Measurements from ENCODE around the gene MORC1.

The MORC1 gene

DNA sequence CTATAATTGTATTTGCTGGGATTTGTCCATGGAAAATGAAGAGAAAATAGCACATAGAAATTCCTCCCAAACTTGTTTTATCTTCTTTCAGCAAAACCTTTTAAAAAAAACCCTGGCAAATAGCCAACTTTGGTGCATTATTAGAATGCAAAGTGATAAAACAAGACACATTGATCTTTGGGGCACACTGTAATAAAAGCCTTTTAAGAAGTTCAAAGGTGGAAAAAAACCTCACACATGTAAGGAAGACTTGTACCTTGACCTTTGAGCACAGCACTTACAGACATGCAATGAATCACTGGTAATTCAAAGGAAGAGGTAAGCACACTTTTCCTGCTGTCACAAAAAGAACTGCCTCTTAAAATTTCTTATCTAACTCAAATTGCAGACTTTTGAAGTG lies 8.0 kb upstream of the MORC1 start:
- ATAC-seq (ENCODE audit: insufficient read depth, low read depth) (no peak), DNase-seq (no peak)
- Histone ChIP-seq H3K9ac (ENCODE audit: low read depth, low read length) (no peak overlapping the region), H3K27me3 (ENCODE audit: insufficient read depth, low read length, poor library complexity) (no peaks in the 10 kb centered on the region), H2AFZ (ENCODE audit: low read depth, low read length) (no peak overlapping the region), H3K9me3 (ENCODE audit: insufficient read depth, low read length, severe bottlenecking) (no peaks in the 10 kb centered on the region), H3K4me1 (ENCODE audit: insufficient read depth, low read length) (no peaks in the 10 kb centered on the region), H3K4me3 (ENCODE audit: low read depth in 1 of 2, low read length in 2 of 2) (no peak overlapping the region), H3K4me2 (ENCODE audit: insufficient read depth, low read length) (no peak overlapping the region), H3K27ac (ENCODE audit: low read length) (no peak overlapping the region), H4K20me1 (ENCODE audit: insufficient read depth, low read length) (no peaks in the 10 kb centered on the region), H3K79me2 (ENCODE audit: insufficient read depth, low read length) (no peaks in the 10 kb centered on the region), H3K36me3 (ENCODE audit: insufficient read depth, low read length) (no peaks in the 10 kb centered on the region)
- TF ChIP-seq, protein P1, sequence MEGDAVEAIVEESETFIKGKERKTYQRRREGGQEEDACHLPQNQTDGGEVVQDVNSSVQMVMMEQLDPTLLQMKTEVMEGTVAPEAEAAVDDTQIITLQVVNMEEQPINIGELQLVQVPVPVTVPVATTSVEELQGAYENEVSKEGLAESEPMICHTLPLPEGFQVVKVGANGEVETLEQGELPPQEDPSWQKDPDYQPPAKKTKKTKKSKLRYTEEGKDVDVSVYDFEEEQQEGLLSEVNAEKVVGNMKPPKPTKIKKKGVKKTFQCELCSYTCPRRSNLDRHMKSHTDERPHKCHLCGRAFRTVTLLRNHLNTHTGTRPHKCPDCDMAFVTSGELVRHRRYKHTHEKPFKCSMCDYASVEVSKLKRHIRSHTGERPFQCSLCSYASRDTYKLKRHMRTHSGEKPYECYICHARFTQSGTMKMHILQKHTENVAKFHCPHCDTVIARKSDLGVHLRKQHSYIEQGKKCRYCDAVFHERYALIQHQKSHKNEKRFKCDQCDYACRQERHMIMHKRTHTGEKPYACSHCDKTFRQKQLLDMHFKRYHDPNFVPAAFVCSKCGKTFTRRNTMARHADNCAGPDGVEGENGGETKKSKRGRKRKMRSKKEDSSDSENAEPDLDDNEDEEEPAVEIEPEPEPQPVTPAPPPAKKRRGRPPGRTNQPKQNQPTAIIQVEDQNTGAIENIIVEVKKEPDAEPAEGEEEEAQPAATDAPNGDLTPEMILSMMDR (IDR thresholded peaks at IDR 0.05; ENCODE audit: borderline replicate concordance, extremely low read depth, low read length, poor library complexity, severe bottlenecking): no peak
- TF ChIP-seq EZH2 (IDR thresholded peaks at IDR 0.05; ENCODE audit: borderline replicate concordance, low read depth, low read length, severe bottlenecking): no peak

DNA sequence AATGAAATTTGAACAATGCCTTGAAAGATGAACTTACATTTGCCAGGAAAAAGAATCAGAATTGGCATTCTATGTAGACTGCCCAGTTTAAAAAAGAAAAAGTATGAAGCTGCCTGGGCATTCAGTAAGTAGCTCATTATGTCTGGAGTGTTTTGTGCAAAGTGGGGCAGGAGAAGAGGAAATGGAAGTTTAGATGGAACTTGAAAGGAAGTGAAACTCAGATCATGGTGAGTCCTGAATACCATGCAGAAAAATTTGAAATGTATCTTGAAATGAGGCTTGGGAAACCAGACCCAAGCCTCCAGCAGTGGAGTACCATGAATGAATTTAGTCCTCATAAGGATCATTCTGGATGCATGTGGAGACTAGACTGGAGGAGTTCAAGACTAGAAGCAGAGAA lies 4.8 kb upstream of the MORC1 start:
- DNase-seq (no peak), ATAC-seq (ENCODE audit: insufficient read depth, low read depth) (no peak)
- Histone ChIP-seq H3K36me3 (ENCODE audit: insufficient read depth, low read length) (no peaks in the 10 kb centered on the region), H3K4me2 (ENCODE audit: insufficient read depth, low read length) (no peak overlapping the region), H4K20me1 (ENCODE audit: insufficient read depth, low read length) (no peaks in the 10 kb centered on the region), H3K27me3 (ENCODE audit: insufficient read depth, low read length, poor library complexity) (no peaks in the 10 kb centered on the region), H3K4me1 (ENCODE audit: insufficient read depth, low read length) (no peaks in the 10 kb centered on the region), H3K27ac (ENCODE audit: low read length) (no peak overlapping the region), H3K79me2 (ENCODE audit: insufficient read depth, low read length) (no peaks in the 10 kb centered on the region), H3K4me3 (ENCODE audit: low read depth in 1 of 2, low read length in 2 of 2) (no peak overlapping the region), H3K9ac (ENCODE audit: low read depth, low read length) (no peak overlapping the region), H2AFZ (ENCODE audit: low read depth, low read length) (no peak overlapping the region; the same call in 1 of the 2 replicates), H3K9me3 (ENCODE audit: insufficient read depth, low read length, severe bottlenecking) (no peaks in the 10 kb centered on the region)
- TF ChIP-seq, protein P1 (IDR thresholded peaks at IDR 0.05; ENCODE audit: borderline replicate concordance, extremely low read depth, low read length, poor library complexity, severe bottlenecking): no peak
- no peak for TF ChIP-seq EZH2 (IDR thresholded peaks at IDR 0.05; ENCODE audit: borderline replicate concordance, low read depth, low read length, severe bottlenecking)

DNA sequence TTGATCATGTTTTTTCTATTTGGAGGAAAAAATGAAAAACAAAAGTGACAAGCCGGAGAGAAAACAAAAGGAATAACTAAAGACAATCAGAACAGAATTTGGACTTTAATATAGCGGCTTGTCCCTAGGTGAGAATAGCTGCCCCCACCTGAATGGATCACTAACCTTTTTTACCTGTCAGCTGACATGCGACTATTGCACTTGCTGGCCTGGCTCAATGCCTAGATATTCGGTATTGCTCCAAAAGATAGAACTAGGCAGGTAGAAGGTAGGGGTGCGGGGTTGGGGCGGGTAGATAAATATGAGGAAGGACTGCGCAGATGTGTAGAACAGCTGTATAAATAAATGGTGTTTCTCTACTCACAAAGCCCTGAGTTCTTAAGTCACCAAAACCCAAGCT lies 650 bp upstream of the MORC1 start:
- ATAC-seq (ENCODE audit: insufficient read depth, low read depth) (no peak), DNase-seq (no peak)
- H2AFZ ChIP-seq (ENCODE audit: low read depth, low read length): no peak overlapping the region
- H3K27ac ChIP-seq (ENCODE audit: low read length): no peak overlapping the region
- no peaks in the 10 kb centered on the region for H4K20me1 ChIP-seq (ENCODE audit: insufficient read depth, low read length)
- H3K4me2 ChIP-seq (ENCODE audit: insufficient read depth, low read length): no peak overlapping the region
- no peaks in the 10 kb centered on the region for H3K9me3 ChIP-seq (ENCODE audit: insufficient read depth, low read length, severe bottlenecking)
- H3K27me3 ChIP-seq (ENCODE audit: insufficient read depth, low read length, poor library complexity): no peaks in the 10 kb centered on the region
- no peak overlapping the region for H3K4me3 ChIP-seq (ENCODE audit: low read depth in 1 of 2, low read length in 2 of 2)
- H3K36me3 ChIP-seq (ENCODE audit: insufficient read depth, low read length): no peaks in the 10 kb centered on the region
- TF ChIP-seq, protein P1 (IDR thresholded peaks at IDR 0.05; ENCODE audit: borderline replicate concordance, extremely low read depth, low read length, poor library complexity, severe bottlenecking): no peak
- no peak for TF ChIP-seq EZH2 (IDR thresholded peaks at IDR 0.05; ENCODE audit: borderline replicate concordance, low read depth, low read length, severe bottlenecking)
- H3K79me2 ChIP-seq (ENCODE audit: insufficient read depth, low read length): no peaks in the 10 kb centered on the region
- H3K4me1 ChIP-seq (ENCODE audit: insufficient read depth, low read length): no peaks in the 10 kb centered on the region
- H3K9ac ChIP-seq (ENCODE audit: low read depth, low read length): no peak overlapping the region

DNA sequence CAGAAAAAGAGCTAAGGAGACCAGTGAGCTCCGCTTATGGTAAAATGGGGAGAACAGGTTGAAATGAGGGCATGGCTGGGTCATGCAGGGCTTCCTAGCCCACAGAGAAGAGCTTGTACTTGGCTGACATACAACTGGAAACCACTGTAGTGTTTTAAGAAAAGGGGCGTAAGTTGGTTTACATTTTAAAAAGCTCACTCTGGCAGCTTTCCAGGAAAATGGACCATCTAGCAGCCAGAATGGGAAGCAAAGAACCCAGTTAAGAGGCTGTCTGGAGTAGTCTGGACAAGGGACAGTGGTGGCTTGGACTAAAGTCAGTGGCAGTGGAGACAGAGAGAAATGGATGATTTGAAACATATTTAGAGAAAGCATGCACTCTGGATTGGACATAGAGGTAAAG lies 1.9 kb downstream of the MORC1 start:
- H3K9ac ChIP-seq (ENCODE audit: low read depth, low read length): no peak overlapping the region
- H3K9me3 ChIP-seq (ENCODE audit: insufficient read depth, low read length, severe bottlenecking): no peaks in the 10 kb centered on the region
- no peak overlapping the region for H3K4me2 ChIP-seq (ENCODE audit: insufficient read depth, low read length)
- no peaks in the 10 kb centered on the region for H3K27me3 ChIP-seq (ENCODE audit: insufficient read depth, low read length, poor library complexity)
- no peaks in the 10 kb centered on the region for H3K79me2 ChIP-seq (ENCODE audit: insufficient read depth, low read length)
- TF ChIP-seq, protein P1 (IDR thresholded peaks at IDR 0.05; ENCODE audit: borderline replicate concordance, extremely low read depth, low read length, poor library complexity, severe bottlenecking): no peak
- TF ChIP-seq EZH2 (IDR thresholded peaks at IDR 0.05; ENCODE audit: borderline replicate concordance, low read depth, low read length, severe bottlenecking): no peak
- no peaks in the 10 kb centered on the region for H4K20me1 ChIP-seq (ENCODE audit: insufficient read depth, low read length)
- no peak overlapping the region for H2AFZ ChIP-seq (ENCODE audit: low read depth, low read length)
- no peak overlapping the region for H3K4me3 ChIP-seq (ENCODE audit: low read depth in 1 of 2, low read length in 2 of 2)
- ATAC-seq (ENCODE audit: insufficient read depth, low read depth) (no peak), DNase-seq (no peak)
- no peak overlapping the region for H3K27ac ChIP-seq (ENCODE audit: low read length)
- no peaks in the 10 kb centered on the region for H3K36me3 ChIP-seq (ENCODE audit: insufficient read depth, low read length)
- H3K4me1 ChIP-seq (ENCODE audit: insufficient read depth, low read length): no peaks in the 10 kb centered on the region

Measured in DND-41 (cell line).